Measurements from ENCODE around the gene AMBRA1. TPM values are rescaled to one million over a fixed set of nuclear protein-coding genes. Genes with fewer than 3 reads are reported as not detected.
A peak's percentile ranks its signal among the peaks of the same experiment; 100 is the strongest.

Gene AMBRA1
- total RNA-seq, 4 donors from 2014 or later, result 25.7 to 33.1 (median 30.2) TPM

- Histone ChIP-seq H3K27ac (no peak overlapping the region), H3K27me3 (no peaks in the 10 kb centered on the region), H3K4me1 (peaks cover 0 to 8% (median 0%) of the 10 kb centered on the region in 3 donors), H3K4me3 (no peak overlapping the region), H3K36me3 (peaks cover 0 to 10% of the 10 kb centered on the region in 2 donors), H3K9me3 (no peaks in the 10 kb centered on the region)
- WGBS, 2 donors (ENCODE audit: low coverage in 1 of 2), result 50 to 83% methylated on average over 1 of the region's 1 CpG
- no peak for TF ChIP-seq CTCF (IDR thresholded peaks at IDR 0.05)
- TF ChIP-seq POLR2A (IDR thresholded peaks at IDR 0.05), result no peak
- no peak for TF ChIP-seq POLR2AphosphoS5 (IDR thresholded peaks at IDR 0.05)
- ATAC-seq, result no peak
Measured at GRCh38 chr11:46607516-46607915, 13.7 kb upstream of the AMBRA1 start.

GRCh38 chr11:46604796-46605195 is 11.0 kb upstream of the AMBRA1 start:
- no peak overlapping the region for H3K4me3 ChIP-seq
- no peak for ATAC-seq
- peaks cover 0 to 10% of the 10 kb centered on the region in 2 donors for H3K36me3 ChIP-seq
- H3K27me3 ChIP-seq, result no peaks in the 10 kb centered on the region
- TF ChIP-seq POLR2AphosphoS5 (IDR thresholded peaks at IDR 0.05) (no peak), POLR2A (IDR thresholded peaks at IDR 0.05) (no peak), CTCF (IDR thresholded peaks at IDR 0.05) (no peak), EP300 (IDR thresholded peaks at IDR 0.05) (no peak)
- H3K4me1 ChIP-seq, result peaks cover 0 to 9% (median 0%) of the 10 kb centered on the region in 3 donors
- no peak overlapping the region for H3K27ac ChIP-seq
- H3K9me3 ChIP-seq, result no peaks in the 10 kb centered on the region
- 82 to 100% methylated on average over 1 of the region's 1 CpG for WGBS, 2 donors (ENCODE audit: low coverage in 1 of 2)

GRCh38 chr11:46603704-46604308 is 10.0 kb upstream of the AMBRA1 start:
- 91 to 94% methylated on average over 13 to 15 of the region's 15 CpGs for WGBS, 2 donors (ENCODE audit: low coverage in 1 of 2)
- no peaks in the 10 kb centered on the region for H3K9me3 ChIP-seq
- H3K27ac ChIP-seq, result no peak overlapping the region
- H3K27me3 ChIP-seq, result no peaks in the 10 kb centered on the region
- H3K4me3 ChIP-seq, result no peak overlapping the region
- ATAC-seq, result no peak
- H3K36me3 ChIP-seq, result peaks cover 0 to 10% of the 10 kb centered on the region in 2 donors
- peaks cover 0 to 9% (median 0%) of the 10 kb centered on the region in 3 donors for H3K4me1 ChIP-seq
- no peak for TF ChIP-seq EP300 (IDR thresholded peaks at IDR 0.05)
- TF ChIP-seq POLR2AphosphoS5 (IDR thresholded peaks at IDR 0.05), result no peak
- TF ChIP-seq POLR2A (IDR thresholded peaks at IDR 0.05), result no peak
- TF ChIP-seq CTCF (IDR thresholded peaks at IDR 0.05), result no peak

GRCh38 chr11:46601129-46601528 is 7.3 kb upstream of the AMBRA1 start:
- TF ChIP-seq POLR2AphosphoS5 (IDR thresholded peaks at IDR 0.05), result peak; percentile 7
- no peak for TF ChIP-seq CTCF (IDR thresholded peaks at IDR 0.05)
- no peak overlapping the region for H3K4me3 ChIP-seq
- peak overlapping the region in 2 of 4 donors; percentile 35 to 56 for H3K27ac ChIP-seq
- peaks cover 0 to 10% of the 10 kb centered on the region in 2 donors for H3K36me3 ChIP-seq
- no peaks in the 10 kb centered on the region for H3K27me3 ChIP-seq
- no peaks in the 10 kb centered on the region for H3K9me3 ChIP-seq
- peaks cover 0 to 9% (median 0%) of the 10 kb centered on the region in 3 donors for H3K4me1 ChIP-seq
- ATAC-seq, result peak; percentile 74
- WGBS, 2 donors (ENCODE audit: low coverage in 1 of 2), result 22 to 75% methylated on average over 1 of the region's 1 CpG
